Suprapubic skin (tissue), 4 donors: Measurements from ENCODE around the gene TNS1.

Experiments
- CTCF ChIP-seq, 2 donors: fragments of 200-600 bp in 1 of 2; fragments of 450-650 bp in 1 of 2; sonication (generic) in 1 of 2; IDR thresholded peaks; one replicate each; pipeline ENCODE4 v1.5.1; 2016 to 2019; ENCODE audit warnings: antibody characterized with exemption in 2 of 2, mild to moderate bottlenecking in 1 of 2, moderate library complexity in 1 of 2
- EP300 ChIP-seq: sonication (generic); formaldehyde crosslinking; IDR thresholded peaks from one replicate; pipeline ENCODE4 v1.6.1; 2017; ENCODE audit warnings: antibody characterized with exemption
- POLR2A ChIP-seq, 2 donors: fragments of 450-650 bp; IDR thresholded peaks; one replicate each; pipeline ENCODE4 v1.6.1; 2017; ENCODE audit warnings: antibody characterized with exemption in 2 of 2, mild to moderate bottlenecking in 2 of 2, moderate library complexity in 2 of 2
- POLR2AphosphoS5 ChIP-seq, 3 donors: sonication (generic); formaldehyde crosslinking; IDR thresholded peaks; one replicate each; pipeline ENCODE4 v1.6.1; 2017; ENCODE audit warnings: antibody characterized with exemption in 3 of 3

GRCh38 chr2:217751952-217752351 lies 250.8 kb downstream of the TNS1 start:
- TF ChIP-seq POLR2A (IDR thresholded peaks at IDR 0.05): no peak
- no peak for TF ChIP-seq CTCF (IDR thresholded peaks at IDR 0.05)
- no peak for TF ChIP-seq POLR2AphosphoS5 (IDR thresholded peaks at IDR 0.05)
- no peak for TF ChIP-seq EP300
